Measurements from ENCODE around the gene BDNF.

BDNF gene

GRCh38 chr11:27705873-27706820, 5.9 kb upstream of the BDNF start:
- DNase-seq = peak in 1 of 2 experiments; percentile 41

GRCh38 chr11:27703481-27703880, 3.2 kb upstream of the BDNF start:
- DNase-seq = no peak

- no peak for DNase-seq
These were observed 2.6 kb upstream of the BDNF start for GRCh38 chr11:27702811-27703210.

GRCh38 chr11:27701355-27702105, 1.3 kb upstream of the BDNF start:
- DNase-seq = no peak

GRCh38 chr11:27699926-27700350, 317 bp downstream of the BDNF start:
- DNase-seq = no peak

- no peak for DNase-seq
These were observed 871 bp downstream of the BDNF start for GRCh38 chr11:27699242-27699925.

GRCh38 chr11:27698872-27699241, 1.4 kb downstream of the BDNF start:
- DNase-seq = peak; percentile 55 to 74

GRCh38 chr11:27697679-27698275, 2.5 kb downstream of the BDNF start:
- DNase-seq = no peak

GRCh38 chr11:27696961-27697360, 3.3 kb downstream of the BDNF start:
- DNase-seq = no peak

- no peak for DNase-seq
These were observed 4.1 kb downstream of the BDNF start for GRCh38 chr11:27696115-27696514.

- peak; percentile 20 to 22 for DNase-seq
These were observed 5.3 kb downstream of the BDNF start for GRCh38 chr11:27694992-27695391.

- no peak for DNase-seq
These were observed 6.9 kb downstream of the BDNF start for GRCh38 chr11:27693398-27693797.

- no peak for DNase-seq
These were observed 7.5 kb downstream of the BDNF start for GRCh38 chr11:27692781-27693180.

GRCh38 chr11:27688076-27688475, 12.2 kb downstream of the BDNF start:
- no peak for DNase-seq

GRCh38 chr11:27681664-27682063, 18.6 kb downstream of the BDNF start:
- no peak for DNase-seq

- DNase-seq = no peak
These were observed 20.9 kb downstream of the BDNF start for GRCh38 chr11:27679136-27680015.

- no peak for DNase-seq
These were observed 22.0 kb downstream of the BDNF start for GRCh38 chr11:27678242-27678641.

- no peak for DNase-seq
These were observed 23.1 kb downstream of the BDNF start for GRCh38 chr11:27677108-27677507.

GRCh38 chr11:27673979-27674663, 26.1 kb downstream of the BDNF start:
- DNase-seq = peak in 1 of 2 experiments; percentile 19

- no peak for DNase-seq
These were observed 27.3 kb downstream of the BDNF start for GRCh38 chr11:27672836-27673464.

Data from NCI-H446 (cell line).